ENCODE data around the gene ABHD10. TPM values are rescaled to one million over a fixed set of nuclear protein-coding genes. Genes with fewer than 3 reads are reported as not detected.

Gene ABHD10
- total and polyA plus RNA-seq, 7 experiments from 2014 or later: 18.4 to 44.5 (median 37.6) TPM

DNA sequence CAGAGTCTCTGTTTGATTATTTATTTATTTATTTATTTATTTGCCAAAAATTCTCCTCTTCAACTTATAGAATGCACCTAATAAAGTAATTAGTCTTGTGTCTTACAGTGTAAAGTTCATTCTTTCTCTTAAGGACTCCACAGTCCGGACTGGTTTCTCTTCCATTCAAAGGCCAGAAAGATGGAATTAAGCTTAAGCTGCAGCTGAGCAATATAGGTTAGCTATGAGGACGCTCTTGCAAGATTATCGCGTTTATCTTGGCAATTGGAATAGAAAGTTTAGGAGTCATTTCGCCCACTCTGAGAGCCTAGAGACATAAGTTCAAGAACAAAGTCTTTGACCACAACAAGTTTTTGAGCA is 34.9 kb downstream of the ABHD10 start:
- no peaks in the 10 kb centered on the region for H3K27me3 ChIP-seq (ENCODE audit: control insufficient read depth in 2 of 2, insufficient read depth in 2 of 2, low read length in 2 of 2)
- peak overlapping the region in 3 of 10 donors; percentile 24 to 29 (median 24) for H3K4me3 Mint-ChIP-seq
- H3K4me1 ChIP-seq (ENCODE audit: control insufficient read depth in 2 of 2, insufficient read depth in 2 of 2, low read length in 2 of 2): no peaks in the 10 kb centered on the region
- H3K4me3 ChIP-seq (ENCODE audit: low read length): no peak overlapping the region
- H3K27me3 Mint-ChIP-seq: no peaks in the 10 kb centered on the region
- peaks cover 0 to 2% (median 0%) of the 10 kb centered on the region in 11 donors for H3K9me3 Mint-ChIP-seq
- no peaks in the 10 kb centered on the region for H3K9me3 ChIP-seq (ENCODE audit: control insufficient read depth in 2 of 3, low read length in 3 of 3)
- H3K27ac Mint-ChIP-seq: peak overlapping the region in 1 of 9 donors; percentile 83
- ChIA-PET POLR2A (interaction anchor here (0.7 to 1.7 kb wide), 2 partner anchors 35 to 344 kb away, joined by 3 to 13 read pairs; partner anchors contain the start of gene ABHD10), CTCF (interaction anchor here (0.6 to 5.0 kb wide), 33 partner anchors 10 to 346 kb away, joined by 3 to 92 read pairs (median 5); partner anchors contain the start of genes ABHD10 and TAGLN3)
- H3K27ac ChIP-seq (ENCODE audit: low read depth, low read length): no peak overlapping the region
- DNase-seq (no peak), ATAC-seq (peak; percentile 35)
- H3K4me1 Mint-ChIP-seq: peaks cover 0 to 20% (median 10%) of the 10 kb centered on the region in 7 donors
- H3K36me3 Mint-ChIP-seq: peaks cover 0 to 4% (median 0%) of the 10 kb centered on the region in 5 donors
- intact Hi-C loops (cut with micrococcal nuclease): loop anchor here (1.0 to 2.0 kb wide), 5 partner anchors 24 to 344 kb away; no protein-coding TSS in a partner anchor
- no peaks in the 10 kb centered on the region for H3K36me3 ChIP-seq (ENCODE audit: control insufficient read depth in 2 of 3, insufficient read depth in 3 of 3, low read length in 3 of 3)

DNA sequence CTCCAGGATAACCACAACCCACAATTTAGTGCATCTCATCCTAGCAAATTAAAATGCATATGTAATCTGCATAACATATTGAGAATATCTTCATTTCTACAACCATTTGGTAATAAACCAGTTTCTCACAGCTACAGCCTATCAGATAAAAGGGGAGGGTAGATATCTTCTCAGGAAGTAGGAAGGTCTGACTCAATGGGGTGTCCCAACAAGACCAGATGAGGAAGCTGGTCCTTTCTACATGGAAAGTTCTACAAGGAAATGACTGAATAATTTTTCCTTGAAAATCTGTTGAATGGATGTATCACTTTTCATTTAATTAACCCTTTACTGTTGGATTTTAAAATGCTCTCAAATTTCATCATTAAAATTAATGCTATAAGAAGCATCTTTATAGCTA is 38.3 kb downstream of the ABHD10 start:
- ATAC-seq: no peak
- Histone ChIP-seq H3K4me3 (ENCODE audit: low read length) (no peak overlapping the region), H3K4me1 (ENCODE audit: control insufficient read depth in 2 of 2, insufficient read depth in 2 of 2, low read length in 2 of 2) (no peaks in the 10 kb centered on the region), H3K9me3 (ENCODE audit: control insufficient read depth in 2 of 3, low read length in 3 of 3) (no peaks in the 10 kb centered on the region), H3K36me3 (ENCODE audit: control insufficient read depth in 2 of 3, insufficient read depth in 3 of 3, low read length in 3 of 3) (no peaks in the 10 kb centered on the region), H3K27ac (ENCODE audit: low read depth, low read length) (no peak overlapping the region), H3K27me3 (ENCODE audit: control insufficient read depth in 2 of 2, insufficient read depth in 2 of 2, low read length in 2 of 2) (no peaks in the 10 kb centered on the region)
- Mint-ChIP-seq H3K27me3 (no peaks in the 10 kb centered on the region), H3K4me1 (peaks cover 0 to 20% (median 10%) of the 10 kb centered on the region in 7 donors), H3K4me3 (no peak overlapping the region), H3K27ac (no peak overlapping the region), H3K9me3 (peaks cover 0 to 8% (median 2%) of the 10 kb centered on the region in 11 donors), H3K36me3 (no peaks in the 10 kb centered on the region)
- no peak for DNase-seq
- POLR2A ChIA-PET: interaction anchor here (1.1 kb wide), 1 partner anchor 301 kb away, joined by 3 read pairs; no protein-coding TSS in a partner anchor
- CTCF ChIA-PET: interaction anchor here (0.7 to 5.0 kb wide), 4 partner anchors 15 to 300 kb away, joined by 4 to 92 read pairs (median 6); no protein-coding TSS in a partner anchor
- intact Hi-C loops (cut with micrococcal nuclease): no loop called here

DNA sequence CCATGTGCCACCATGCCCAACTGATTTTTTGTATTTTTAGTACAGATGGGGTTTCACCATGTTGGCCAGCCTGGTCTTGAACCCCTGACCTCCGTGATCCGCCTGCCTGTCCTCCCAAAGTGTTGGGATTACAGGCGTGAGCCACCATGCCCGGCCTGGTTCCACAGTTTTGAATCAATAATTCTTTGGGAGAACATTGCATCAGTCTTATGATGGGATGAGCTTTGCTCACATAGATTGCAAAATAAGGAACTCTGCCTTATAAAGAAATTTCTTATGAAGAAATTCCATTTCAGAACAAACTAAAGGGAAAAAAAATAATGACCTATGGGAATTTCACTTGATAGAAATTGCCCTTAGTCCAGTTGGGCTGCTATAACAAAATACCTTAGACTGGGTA is 39.9 kb downstream of the ABHD10 start:
- CTCF ChIA-PET: no interaction called here
- no peak for ATAC-seq
- no peak overlapping the region for H3K4me3 Mint-ChIP-seq

GRCh38 chr3:112019716-112020115 is 40.9 kb downstream of the ABHD10 start:
- CTCF ChIA-PET: interaction anchor here (0.8 kb wide), 1 partner anchor 302 kb away, joined by 4 read pairs; no protein-coding TSS in a partner anchor
- H3K9me3 Mint-ChIP-seq: peaks cover 0 to 11% (median 3%) of the 10 kb centered on the region in 11 donors
- Histone ChIP-seq H3K9me3 (ENCODE audit: control insufficient read depth in 2 of 3, low read length in 3 of 3) (no peaks in the 10 kb centered on the region), H3K4me1 (ENCODE audit: control insufficient read depth in 2 of 2, insufficient read depth in 2 of 2, low read length in 2 of 2) (no peaks in the 10 kb centered on the region), H3K36me3 (ENCODE audit: control insufficient read depth in 2 of 3, insufficient read depth in 3 of 3, low read length in 3 of 3) (no peaks in the 10 kb centered on the region), H3K27ac (ENCODE audit: low read depth, low read length) (no peak overlapping the region), H3K27me3 (ENCODE audit: control insufficient read depth in 2 of 2, insufficient read depth in 2 of 2, low read length in 2 of 2) (no peaks in the 10 kb centered on the region), H3K4me3 (ENCODE audit: low read length) (no peak overlapping the region)
- intact Hi-C loops (cut with micrococcal nuclease): no loop called here
- H3K4me1 Mint-ChIP-seq: peaks cover 0 to 2% (median 0%) of the 10 kb centered on the region in 7 donors
- H3K27ac Mint-ChIP-seq: no peak overlapping the region
- no peak for ATAC-seq
- no peak for DNase-seq
- POLR2A ChIA-PET: interaction anchor here (0.6 kb wide), 1 partner anchor 20 kb away, joined by 3 read pairs; no protein-coding TSS in a partner anchor
- no peak overlapping the region for H3K4me3 Mint-ChIP-seq
- no peaks in the 10 kb centered on the region for H3K27me3 Mint-ChIP-seq
- peaks cover 0 to 3% (median 0%) of the 10 kb centered on the region in 5 donors for H3K36me3 Mint-ChIP-seq

More for the DNA sequence above, 39.9 kb downstream of the ABHD10 start:
- Histone ChIP-seq H3K27ac (ENCODE audit: low read depth, low read length) (no peak overlapping the region), H3K27me3 (ENCODE audit: control insufficient read depth in 2 of 2, insufficient read depth in 2 of 2, low read length in 2 of 2) (no peaks in the 10 kb centered on the region), H3K9me3 (ENCODE audit: control insufficient read depth in 2 of 3, low read length in 3 of 3) (no peaks in the 10 kb centered on the region), H3K4me1 (ENCODE audit: control insufficient read depth in 2 of 2, insufficient read depth in 2 of 2, low read length in 2 of 2) (no peaks in the 10 kb centered on the region), H3K36me3 (ENCODE audit: control insufficient read depth in 2 of 3, insufficient read depth in 3 of 3, low read length in 3 of 3) (no peaks in the 10 kb centered on the region), H3K4me3 (ENCODE audit: low read length) (no peak overlapping the region)
- no peaks in the 10 kb centered on the region for H3K27me3 Mint-ChIP-seq
- H3K36me3 Mint-ChIP-seq: peaks cover 0 to 3% (median 0%) of the 10 kb centered on the region in 5 donors
- no peak for DNase-seq
- peaks cover 0 to 11% (median 3%) of the 10 kb centered on the region in 11 donors for H3K9me3 Mint-ChIP-seq
- intact Hi-C loops (cut with micrococcal nuclease): no loop called here
- H3K27ac Mint-ChIP-seq: no peak overlapping the region
- POLR2A ChIA-PET: no interaction called here
- peaks cover 0 to 7% (median 4%) of the 10 kb centered on the region in 7 donors for H3K4me1 Mint-ChIP-seq

- no peaks in the 10 kb centered on the region for H3K27me3 ChIP-seq (ENCODE audit: control insufficient read depth in 2 of 2, insufficient read depth in 2 of 2, low read length in 2 of 2)
- Mint-ChIP-seq H3K4me3 (no peak overlapping the region), H3K27ac (no peak overlapping the region), H3K9me3 (peaks cover 0 to 11% (median 3%) of the 10 kb centered on the region in 11 donors), H3K36me3 (peaks cover 0 to 3% (median 0%) of the 10 kb centered on the region in 5 donors), H3K27me3 (no peaks in the 10 kb centered on the region), H3K4me1 (peaks cover 0 to 2% (median 0%) of the 10 kb centered on the region in 7 donors)
- POLR2A ChIA-PET: no interaction called here
- intact Hi-C loops (cut with micrococcal nuclease): no loop called here
- DNase-seq: no peak
- H3K36me3 ChIP-seq (ENCODE audit: control insufficient read depth in 2 of 3, insufficient read depth in 3 of 3, low read length in 3 of 3): no peaks in the 10 kb centered on the region
- CTCF ChIA-PET: no interaction called here
- no peak overlapping the region for H3K27ac ChIP-seq (ENCODE audit: low read depth, low read length)
- no peaks in the 10 kb centered on the region for H3K9me3 ChIP-seq (ENCODE audit: control insufficient read depth in 2 of 3, low read length in 3 of 3)
- H3K4me3 ChIP-seq (ENCODE audit: low read length): no peak overlapping the region
- no peaks in the 10 kb centered on the region for H3K4me1 ChIP-seq (ENCODE audit: control insufficient read depth in 2 of 2, insufficient read depth in 2 of 2, low read length in 2 of 2)
- ATAC-seq: no peak
Observed at GRCh38 chr3:112020674-112021085, 41.9 kb downstream of the ABHD10 start.

- Mint-ChIP-seq H3K4me3 (no peak overlapping the region), H3K27ac (no peak overlapping the region), H3K36me3 (peaks cover 0 to 3% (median under 1%) of the 10 kb centered on the region in 5 donors), H3K9me3 (peaks cover 0 to 2% (median 0%) of the 10 kb centered on the region in 11 donors), H3K4me1 (no peaks in the 10 kb centered on the region), H3K27me3 (peaks cover 0 to 2% (median 0%) of the 10 kb centered on the region in 5 donors)
- no peak for DNase-seq
- no peak overlapping the region for H3K27ac ChIP-seq (ENCODE audit: low read depth, low read length)
- ATAC-seq: no peak
- no peaks in the 10 kb centered on the region for H3K4me1 ChIP-seq (ENCODE audit: control insufficient read depth in 2 of 2, insufficient read depth in 2 of 2, low read length in 2 of 2)
- ChIA-PET POLR2A (no interaction called here), CTCF (interaction anchor here (1.6 kb wide), 1 partner anchor 309 kb away, joined by 3 read pairs; no protein-coding TSS in a partner anchor)
- H3K27me3 ChIP-seq (ENCODE audit: control insufficient read depth in 2 of 2, insufficient read depth in 2 of 2, low read length in 2 of 2): no peaks in the 10 kb centered on the region
- intact Hi-C loops (cut with micrococcal nuclease): no loop called here
- no peaks in the 10 kb centered on the region for H3K9me3 ChIP-seq (ENCODE audit: control insufficient read depth in 2 of 3, low read length in 3 of 3)
- no peaks in the 10 kb centered on the region for H3K36me3 ChIP-seq (ENCODE audit: control insufficient read depth in 2 of 3, insufficient read depth in 3 of 3, low read length in 3 of 3)
- H3K4me3 ChIP-seq (ENCODE audit: low read length): no peak overlapping the region
Observed at GRCh38 chr3:112027142-112027541, 48.3 kb downstream of the ABHD10 start.

DNA sequence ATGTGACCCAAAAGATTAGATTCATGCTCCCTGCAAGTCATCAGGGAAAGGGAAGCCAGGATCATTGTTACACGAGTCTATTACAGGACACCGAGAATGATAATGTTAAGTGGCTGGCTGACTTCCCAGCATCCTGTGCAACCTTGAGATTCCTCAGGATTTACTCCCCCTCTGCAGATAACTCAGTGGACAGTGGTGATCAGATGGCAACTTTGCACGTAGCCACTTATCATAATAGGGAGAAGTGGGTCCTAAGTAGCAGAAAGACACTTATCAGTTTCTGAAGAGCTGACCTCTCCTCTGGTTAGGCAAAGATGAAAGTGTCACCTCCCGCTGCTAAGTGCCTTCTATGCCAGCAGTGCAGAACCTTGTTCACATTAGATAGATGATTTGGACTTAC is 49.0 kb downstream of the ABHD10 start:
- Mint-ChIP-seq H3K9me3 (peaks cover 0 to 2% (median 0%) of the 10 kb centered on the region in 11 donors), H3K27ac (no peak overlapping the region), H3K4me3 (no peak overlapping the region), H3K27me3 (peaks cover 0 to 2% (median 0%) of the 10 kb centered on the region in 5 donors), H3K4me1 (no peaks in the 10 kb centered on the region), H3K36me3 (peaks cover 0 to 6% (median 2%) of the 10 kb centered on the region in 5 donors)
- H3K9me3 ChIP-seq (ENCODE audit: control insufficient read depth in 2 of 3, low read length in 3 of 3): no peaks in the 10 kb centered on the region
- H3K4me3 ChIP-seq (ENCODE audit: low read length): no peak overlapping the region
- intact Hi-C loops (cut with micrococcal nuclease): no loop called here
- no peaks in the 10 kb centered on the region for H3K27me3 ChIP-seq (ENCODE audit: control insufficient read depth in 2 of 2, insufficient read depth in 2 of 2, low read length in 2 of 2)
- CTCF ChIA-PET: no interaction called here
- DNase-seq (no peak), ATAC-seq (no peak)
- no peaks in the 10 kb centered on the region for H3K4me1 ChIP-seq (ENCODE audit: control insufficient read depth in 2 of 2, insufficient read depth in 2 of 2, low read length in 2 of 2)
- no peak overlapping the region for H3K27ac ChIP-seq (ENCODE audit: low read depth, low read length)
- POLR2A ChIA-PET: no interaction called here
- H3K36me3 ChIP-seq (ENCODE audit: control insufficient read depth in 2 of 3, insufficient read depth in 3 of 3, low read length in 3 of 3): no peaks in the 10 kb centered on the region

Measured in naive thymus-derived CD4-positive, alpha-beta T cell (primary cell).